H1 (cell line): Measurements from ENCODE around the gene MAGI1. TPM values are rescaled to one million over a fixed set of nuclear protein-coding genes. Genes with fewer than 3 reads are reported as not detected.

Experiments used
- BRCA1 ChIP-seq: IDR thresholded peaks from 2 replicates; pipeline ENCODE4 v1.6.1; 2012; ENCODE audit warnings: low read depth, low read length, improper control_type of control experiment
- EP300 ChIP-seq, 2 experiments: IDR thresholded peaks; 1 replicate in 1 of 2; 2 replicates in 1 of 2; pipeline ENCODE4 v1.6.1; 2011 to 2012; ENCODE audit warnings: low read depth in 2 of 2, low read length in 2 of 2, mild to moderate bottlenecking in 2 of 2, borderline replicate concordance in 1 of 2, inconsistent platforms in 1 of 2, moderate library complexity in 1 of 2
- SIN3A ChIP-seq, 2 experiments: IDR thresholded peaks in 1 of 2; conservative IDR thresholded peaks in 1 of 2; 2 replicates each; pipeline ENCODE4 v1.6.1; 2011 to 2012; ENCODE audit warnings: low read length in 2 of 2, improper control_type of control experiment in 1 of 2, low read depth in 1 of 2, mild to moderate bottlenecking in 1 of 2
- TAF7 ChIP-seq: optimal IDR thresholded peaks from 2 replicates; pipeline ENCODE3; 2011; ENCODE audit warnings: low read depth, mild to moderate bottlenecking, inconsistent platforms, low read length, moderate library complexity, borderline replicate concordance
- TBP ChIP-seq: IDR thresholded peaks from 2 replicates; pipeline ENCODE4 v1.6.1; 2011; ENCODE audit warnings: low read depth, low read length, improper control_type of control experiment
- TEAD4 ChIP-seq: IDR thresholded peaks from 2 replicates; pipeline ENCODE4 v1.6.1; 2012; ENCODE audit warnings: low read depth, low read length, inconsistent platforms, mixed read lengths
- polyA plus RNA-seq, 7 experiments: library from polyadenylated mRNA; depleted of rRNA in 3 of 7; stranded (reverse) in 5 of 7; unstranded in 2 of 7; fragments of >200 nt in 5 of 7; fragments of 200-250 nt in 2 of 7; gene quantifications; 1 replicate in 5 of 7; 2 replicates in 1 of 7; 4 replicates in 1 of 7; pipeline versions ENCODE4 v1.2.1 to v1.2.3, GENCODE V29; 2011 to 2013; ENCODE audit warnings: missing spikeins in 2 of 7, mixed read lengths in 2 of 7
- total RNA-seq: library from RNA; stranded (reverse); fragmentation: NEBNext Ultra II Directional; extraction: Animal tissue kit (Norgen Biotek cat#: 25700); gene quantifications from 2 replicates; pipeline ENCODE4 v1.2.1, GENCODE V29; 2021
- TF ChIP-seq, protein P1 (sequence below): fragments of 300-600 bp; sonication (generic); IDR thresholded peaks from 2 replicates; pipeline ENCODE4 v1.7.1; 2012; ENCODE audit warnings: low read length, moderate library complexity, mild to moderate bottlenecking, inconsistent platforms; ENCODE audit not compliant: insufficient replicate concordance

Gene MAGI1
- total and polyA plus RNA-seq, 2 of the 8 experiments (the other 6 are each of a cell fraction or from before 2014, with no cell fraction given): 19.8 to 78.0 TPM

DNA sequence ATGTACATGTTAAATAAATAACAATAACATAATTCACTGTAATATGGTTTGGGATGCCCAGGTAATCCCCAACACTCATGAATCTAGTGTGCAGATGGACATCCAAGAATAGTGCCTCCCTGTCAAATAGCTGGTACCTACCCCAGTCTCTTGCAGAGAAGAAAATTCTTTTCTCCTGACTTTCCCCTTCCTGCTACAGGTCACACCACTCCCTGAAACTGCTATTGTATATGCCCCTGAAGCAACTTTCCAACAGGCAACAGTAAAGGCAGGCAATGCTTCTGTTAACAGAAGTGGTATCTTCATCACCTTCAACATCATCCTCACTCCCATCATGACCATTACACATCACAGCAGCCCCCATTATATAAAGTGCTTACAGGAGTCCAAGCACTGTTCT, 431.6 kb downstream of the MAGI1 start (continued):
- TF ChIP-seq, protein P1, sequence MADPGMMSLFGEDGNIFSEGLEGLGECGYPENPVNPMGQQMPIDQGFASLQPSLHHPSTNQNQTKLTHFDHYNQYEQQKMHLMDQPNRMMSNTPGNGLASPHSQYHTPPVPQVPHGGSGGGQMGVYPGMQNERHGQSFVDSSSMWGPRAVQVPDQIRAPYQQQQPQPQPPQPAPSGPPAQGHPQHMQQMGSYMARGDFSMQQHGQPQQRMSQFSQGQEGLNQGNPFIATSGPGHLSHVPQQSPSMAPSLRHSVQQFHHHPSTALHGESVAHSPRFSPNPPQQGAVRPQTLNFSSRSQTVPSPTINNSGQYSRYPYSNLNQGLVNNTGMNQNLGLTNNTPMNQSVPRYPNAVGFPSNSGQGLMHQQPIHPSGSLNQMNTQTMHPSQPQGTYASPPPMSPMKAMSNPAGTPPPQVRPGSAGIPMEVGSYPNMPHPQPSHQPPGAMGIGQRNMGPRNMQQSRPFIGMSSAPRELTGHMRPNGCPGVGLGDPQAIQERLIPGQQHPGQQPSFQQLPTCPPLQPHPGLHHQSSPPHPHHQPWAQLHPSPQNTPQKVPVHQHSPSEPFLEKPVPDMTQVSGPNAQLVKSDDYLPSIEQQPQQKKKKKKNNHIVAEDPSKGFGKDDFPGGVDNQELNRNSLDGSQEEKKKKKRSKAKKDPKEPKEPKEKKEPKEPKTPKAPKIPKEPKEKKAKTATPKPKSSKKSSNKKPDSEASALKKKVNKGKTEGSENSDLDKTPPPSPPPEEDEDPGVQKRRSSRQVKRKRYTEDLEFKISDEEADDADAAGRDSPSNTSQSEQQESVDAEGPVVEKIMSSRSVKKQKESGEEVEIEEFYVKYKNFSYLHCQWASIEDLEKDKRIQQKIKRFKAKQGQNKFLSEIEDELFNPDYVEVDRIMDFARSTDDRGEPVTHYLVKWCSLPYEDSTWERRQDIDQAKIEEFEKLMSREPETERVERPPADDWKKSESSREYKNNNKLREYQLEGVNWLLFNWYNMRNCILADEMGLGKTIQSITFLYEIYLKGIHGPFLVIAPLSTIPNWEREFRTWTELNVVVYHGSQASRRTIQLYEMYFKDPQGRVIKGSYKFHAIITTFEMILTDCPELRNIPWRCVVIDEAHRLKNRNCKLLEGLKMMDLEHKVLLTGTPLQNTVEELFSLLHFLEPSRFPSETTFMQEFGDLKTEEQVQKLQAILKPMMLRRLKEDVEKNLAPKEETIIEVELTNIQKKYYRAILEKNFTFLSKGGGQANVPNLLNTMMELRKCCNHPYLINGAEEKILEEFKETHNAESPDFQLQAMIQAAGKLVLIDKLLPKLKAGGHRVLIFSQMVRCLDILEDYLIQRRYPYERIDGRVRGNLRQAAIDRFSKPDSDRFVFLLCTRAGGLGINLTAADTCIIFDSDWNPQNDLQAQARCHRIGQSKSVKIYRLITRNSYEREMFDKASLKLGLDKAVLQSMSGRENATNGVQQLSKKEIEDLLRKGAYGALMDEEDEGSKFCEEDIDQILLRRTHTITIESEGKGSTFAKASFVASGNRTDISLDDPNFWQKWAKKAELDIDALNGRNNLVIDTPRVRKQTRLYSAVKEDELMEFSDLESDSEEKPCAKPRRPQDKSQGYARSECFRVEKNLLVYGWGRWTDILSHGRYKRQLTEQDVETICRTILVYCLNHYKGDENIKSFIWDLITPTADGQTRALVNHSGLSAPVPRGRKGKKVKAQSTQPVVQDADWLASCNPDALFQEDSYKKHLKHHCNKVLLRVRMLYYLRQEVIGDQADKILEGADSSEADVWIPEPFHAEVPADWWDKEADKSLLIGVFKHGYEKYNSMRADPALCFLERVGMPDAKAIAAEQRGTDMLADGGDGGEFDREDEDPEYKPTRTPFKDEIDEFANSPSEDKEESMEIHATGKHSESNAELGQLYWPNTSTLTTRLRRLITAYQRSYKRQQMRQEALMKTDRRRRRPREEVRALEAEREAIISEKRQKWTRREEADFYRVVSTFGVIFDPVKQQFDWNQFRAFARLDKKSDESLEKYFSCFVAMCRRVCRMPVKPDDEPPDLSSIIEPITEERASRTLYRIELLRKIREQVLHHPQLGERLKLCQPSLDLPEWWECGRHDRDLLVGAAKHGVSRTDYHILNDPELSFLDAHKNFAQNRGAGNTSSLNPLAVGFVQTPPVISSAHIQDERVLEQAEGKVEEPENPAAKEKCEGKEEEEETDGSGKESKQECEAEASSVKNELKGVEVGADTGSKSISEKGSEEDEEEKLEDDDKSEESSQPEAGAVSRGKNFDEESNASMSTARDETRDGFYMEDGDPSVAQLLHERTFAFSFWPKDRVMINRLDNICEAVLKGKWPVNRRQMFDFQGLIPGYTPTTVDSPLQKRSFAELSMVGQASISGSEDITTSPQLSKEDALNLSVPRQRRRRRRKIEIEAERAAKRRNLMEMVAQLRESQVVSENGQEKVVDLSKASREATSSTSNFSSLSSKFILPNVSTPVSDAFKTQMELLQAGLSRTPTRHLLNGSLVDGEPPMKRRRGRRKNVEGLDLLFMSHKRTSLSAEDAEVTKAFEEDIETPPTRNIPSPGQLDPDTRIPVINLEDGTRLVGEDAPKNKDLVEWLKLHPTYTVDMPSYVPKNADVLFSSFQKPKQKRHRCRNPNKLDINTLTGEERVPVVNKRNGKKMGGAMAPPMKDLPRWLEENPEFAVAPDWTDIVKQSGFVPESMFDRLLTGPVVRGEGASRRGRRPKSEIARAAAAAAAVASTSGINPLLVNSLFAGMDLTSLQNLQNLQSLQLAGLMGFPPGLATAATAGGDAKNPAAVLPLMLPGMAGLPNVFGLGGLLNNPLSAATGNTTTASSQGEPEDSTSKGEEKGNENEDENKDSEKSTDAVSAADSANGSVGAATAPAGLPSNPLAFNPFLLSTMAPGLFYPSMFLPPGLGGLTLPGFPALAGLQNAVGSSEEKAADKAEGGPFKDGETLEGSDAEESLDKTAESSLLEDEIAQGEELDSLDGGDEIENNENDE: no peak
- TF ChIP-seq SIN3A (conservative IDR thresholded peaks at IDR 0.05 in 1 of 2, IDR thresholded peaks at IDR 0.05 in 1 of 2; ENCODE audit: low read depth in 1 of 2, low read length in 2 of 2) (no peak), EP300 (IDR thresholded peaks at IDR 0.05; ENCODE audit: borderline replicate concordance in 1 of 2, low read depth in 2 of 2, low read length in 2 of 2) (no peak), BRCA1 (no peak), TBP (no peak), TEAD4 (no peak), TAF7 (no peak)
